Kidney capillary endothelial cell (primary cell): ENCODE results near the gene VIL1.
A peak's percentile ranks its signal among the peaks of the same experiment; 100 is the strongest.

ENCODE experiments used
- DNase-seq: peaks from one replicate; pipeline ENCODE4 v3.0.0-alpha.2; 2018; ENCODE audit warnings: low spot score

VIL1 gene

GRCh38 chr2:218444692-218445357, 25.9 kb downstream of the VIL1 start:
- no peak for DNase-seq

GRCh38 chr2:218445602-218446001, 26.7 kb downstream of the VIL1 start:
- no peak for DNase-seq

GRCh38 chr2:218446547-218446946, 27.6 kb downstream of the VIL1 start:
- DNase-seq = no peak

GRCh38 chr2:218447072-218447471, 28.1 kb downstream of the VIL1 start:
- no peak for DNase-seq

GRCh38 chr2:218448934-218449333, 30.0 kb downstream of the VIL1 start:
- DNase-seq = peak; percentile 28

- no peak for DNase-seq
Observed at GRCh38 chr2:218452079-218452478, 33.2 kb downstream of the VIL1 start.

GRCh38 chr2:218456849-218457248, 37.9 kb downstream of the VIL1 start:
- no peak for DNase-seq

- DNase-seq = no peak
Observed at GRCh38 chr2:218458598-218458997, 39.7 kb downstream of the VIL1 start.

- DNase-seq = peak; percentile 55
Observed at GRCh38 chr2:218465987-218466633, 47.2 kb downstream of the VIL1 start.

- no peak for DNase-seq
Observed at GRCh38 chr2:218470448-218470847, 51.5 kb downstream of the VIL1 start.

- no peak for DNase-seq
Observed at GRCh38 chr2:218471036-218471435, 52.1 kb downstream of the VIL1 start.

- no peak for DNase-seq
Observed at GRCh38 chr2:218471982-218472381, 53.1 kb downstream of the VIL1 start.

GRCh38 chr2:218472988-218473387, 54.1 kb downstream of the VIL1 start:
- DNase-seq = no peak

- DNase-seq = no peak
Observed at GRCh38 chr2:218474527-218474926, 55.6 kb downstream of the VIL1 start.

GRCh38 chr2:218476676-218477075, 57.8 kb downstream of the VIL1 start:
- no peak for DNase-seq

- no peak for DNase-seq
Observed at GRCh38 chr2:218477247-218477646, 58.3 kb downstream of the VIL1 start.

- DNase-seq = no peak
Observed at GRCh38 chr2:218478544-218478943, 59.6 kb downstream of the VIL1 start.

- DNase-seq = no peak
Observed at GRCh38 chr2:218479595-218479994, 60.7 kb downstream of the VIL1 start.

- DNase-seq = no peak
Observed at GRCh38 chr2:218482651-218483050, 63.7 kb downstream of the VIL1 start.

GRCh38 chr2:218485986-218486667, 67.2 kb downstream of the VIL1 start:
- DNase-seq = no peak

GRCh38 chr2:218500501-218501060, 81.7 kb downstream of the VIL1 start:
- no peak for DNase-seq

GRCh38 chr2:218501665-218502064, 82.7 kb downstream of the VIL1 start:
- peak; percentile 23 for DNase-seq
